Spleen (tissue), 7 donors: ENCODE measurements around the gene RNGTT.

ENCODE experiments used
- CTCF ChIP-seq, 11 experiments: fragments of 200-600 bp in 7 of 11; fragments of 450-650 bp in 4 of 11; sonication (generic) in 4 of 11; IDR thresholded peaks in 8 of 11; conservative IDR thresholded peaks in 3 of 11; 1 replicate in 7 of 11; 2 replicates in 4 of 11; pipeline versions ENCODE4 v1.4.0 to v1.8.0; 2016 to 2021; ENCODE audit warnings: antibody characterized with exemption in 11 of 11, inconsistent platforms in 4 of 11, mild to moderate bottlenecking in 1 of 11
- POLR2A ChIP-seq, 3 donors: fragments of 450-650 bp; IDR thresholded peaks; one replicate each; pipeline ENCODE4 v1.5.1; 2017; ENCODE audit warnings: antibody characterized with exemption in 3 of 3, mild to moderate bottlenecking in 1 of 3
- POLR2AphosphoS5 ChIP-seq, 3 donors: sonication (generic); formaldehyde crosslinking; IDR thresholded peaks; one replicate each; pipeline ENCODE4 v1.5.1; 2017; ENCODE audit warnings: antibody characterized with exemption in 3 of 3
- donor health status: DM: no; HTN: no; CAD: no; lungs with moderate emphysema.
- donor health status: DM: no; HTN: no; CAD: no.
- donor health status: DM: no; HTN: no; CAD: no.

GRCh38 chr6:88734544-88734943 lies 228.9 kb downstream of the RNGTT start:
- TF ChIP-seq CTCF (IDR thresholded peaks at IDR 0.05 in 8 of 11, conservative IDR thresholded peaks at IDR 0.05 in 3 of 11): no peak
- TF ChIP-seq POLR2A (IDR thresholded peaks at IDR 0.05): no peak
- no peak for TF ChIP-seq POLR2AphosphoS5 (IDR thresholded peaks at IDR 0.05)
